Measurements from ENCODE around the gene ADAM29. TPM values are rescaled to one million over a fixed set of nuclear protein-coding genes. Genes with fewer than 3 reads are reported as not detected.

The ADAM29 gene
- total RNA-seq, 1 donor from 2014 or later = not detected

DNA sequence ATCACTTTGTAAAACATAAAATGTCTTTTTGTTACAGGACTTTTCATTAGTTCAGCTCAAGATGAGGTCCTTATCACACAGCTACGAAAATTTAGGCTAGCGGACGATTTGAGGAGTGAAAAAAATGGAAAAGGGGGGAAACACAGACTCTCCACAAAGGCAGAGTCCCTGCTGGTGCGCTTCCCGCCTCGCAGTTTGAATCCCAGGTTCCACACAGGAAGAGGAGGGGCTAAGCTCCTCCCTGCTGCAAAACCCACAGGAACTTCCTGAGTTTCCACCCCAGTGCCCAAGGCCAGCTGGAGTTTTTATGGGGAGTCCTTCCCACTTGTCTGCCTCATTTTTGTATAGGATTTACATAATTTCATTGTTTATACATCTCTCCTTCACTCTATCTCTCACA is 11.2 kb downstream of the ADAM29 start:
- Histone ChIP-seq H3K36me3 (ENCODE audit: control insufficient read depth, insufficient read depth, low read length) (no peaks in the 10 kb centered on the region), H3K4me3 (ENCODE audit: low read depth, low read length) (no peak overlapping the region), H3K27me3 (ENCODE audit: control insufficient read depth, insufficient read depth, low read length) (no peaks in the 10 kb centered on the region)
- no peak for FAIRE-seq
- DNase-seq (ENCODE audit: low read depth) = no peak
- TF ChIP-seq, protein P1, sequence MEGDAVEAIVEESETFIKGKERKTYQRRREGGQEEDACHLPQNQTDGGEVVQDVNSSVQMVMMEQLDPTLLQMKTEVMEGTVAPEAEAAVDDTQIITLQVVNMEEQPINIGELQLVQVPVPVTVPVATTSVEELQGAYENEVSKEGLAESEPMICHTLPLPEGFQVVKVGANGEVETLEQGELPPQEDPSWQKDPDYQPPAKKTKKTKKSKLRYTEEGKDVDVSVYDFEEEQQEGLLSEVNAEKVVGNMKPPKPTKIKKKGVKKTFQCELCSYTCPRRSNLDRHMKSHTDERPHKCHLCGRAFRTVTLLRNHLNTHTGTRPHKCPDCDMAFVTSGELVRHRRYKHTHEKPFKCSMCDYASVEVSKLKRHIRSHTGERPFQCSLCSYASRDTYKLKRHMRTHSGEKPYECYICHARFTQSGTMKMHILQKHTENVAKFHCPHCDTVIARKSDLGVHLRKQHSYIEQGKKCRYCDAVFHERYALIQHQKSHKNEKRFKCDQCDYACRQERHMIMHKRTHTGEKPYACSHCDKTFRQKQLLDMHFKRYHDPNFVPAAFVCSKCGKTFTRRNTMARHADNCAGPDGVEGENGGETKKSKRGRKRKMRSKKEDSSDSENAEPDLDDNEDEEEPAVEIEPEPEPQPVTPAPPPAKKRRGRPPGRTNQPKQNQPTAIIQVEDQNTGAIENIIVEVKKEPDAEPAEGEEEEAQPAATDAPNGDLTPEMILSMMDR (IDR thresholded peaks at IDR 0.05; ENCODE audit: insufficient read depth, low read length, severe bottlenecking) = no peak

GRCh38 chr4:174930895-174931294 is 12.7 kb downstream of the ADAM29 start:
- FAIRE-seq = peak; percentile 23
- TF ChIP-seq, protein P1 (IDR thresholded peaks at IDR 0.05; ENCODE audit: insufficient read depth, low read length, severe bottlenecking) = no peak
- Histone ChIP-seq H3K4me3 (ENCODE audit: low read depth, low read length) (no peak overlapping the region), H3K36me3 (ENCODE audit: control insufficient read depth, insufficient read depth, low read length) (no peaks in the 10 kb centered on the region), H3K27me3 (ENCODE audit: control insufficient read depth, insufficient read depth, low read length) (no peaks in the 10 kb centered on the region)
- no peak for DNase-seq (ENCODE audit: low read depth)

DNA sequence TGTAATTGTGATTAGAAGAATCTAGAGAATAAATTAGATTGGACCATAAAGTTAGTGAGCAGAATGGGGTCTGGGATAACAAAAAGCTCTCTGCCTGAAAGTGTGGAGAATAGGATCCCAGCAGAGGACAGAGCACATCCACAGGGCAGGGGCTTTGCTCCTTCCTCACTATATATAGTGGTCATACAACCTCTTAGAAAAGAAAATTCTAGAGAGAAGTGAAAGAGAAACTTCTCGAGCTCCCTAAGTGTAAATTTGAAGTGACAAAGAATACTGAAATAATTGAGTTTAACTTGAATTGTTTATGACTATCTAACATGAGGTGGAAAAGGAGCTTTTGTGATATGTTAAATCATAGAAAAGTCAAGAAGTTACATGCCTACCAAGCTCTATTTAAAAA is 14.9 kb downstream of the ADAM29 start:
- TF ChIP-seq, protein P1 (IDR thresholded peaks at IDR 0.05; ENCODE audit: insufficient read depth, low read length, severe bottlenecking) = no peak
- Histone ChIP-seq H3K27me3 (ENCODE audit: control insufficient read depth, insufficient read depth, low read length) (no peaks in the 10 kb centered on the region), H3K36me3 (ENCODE audit: control insufficient read depth, insufficient read depth, low read length) (no peaks in the 10 kb centered on the region), H3K4me3 (ENCODE audit: low read depth, low read length) (no peak overlapping the region)
- no peak for FAIRE-seq
- no peak for DNase-seq (ENCODE audit: low read depth)

GRCh38 chr4:174934360-174934759 is 16.2 kb downstream of the ADAM29 start:
- DNase-seq (ENCODE audit: low read depth) = no peak
- Histone ChIP-seq H3K4me3 (ENCODE audit: low read depth, low read length) (no peak overlapping the region), H3K27me3 (ENCODE audit: control insufficient read depth, insufficient read depth, low read length) (no peaks in the 10 kb centered on the region), H3K36me3 (ENCODE audit: control insufficient read depth, insufficient read depth, low read length) (no peaks in the 10 kb centered on the region)
- no peak for FAIRE-seq
- TF ChIP-seq, protein P1 (IDR thresholded peaks at IDR 0.05; ENCODE audit: insufficient read depth, low read length, severe bottlenecking) = no peak

DNA sequence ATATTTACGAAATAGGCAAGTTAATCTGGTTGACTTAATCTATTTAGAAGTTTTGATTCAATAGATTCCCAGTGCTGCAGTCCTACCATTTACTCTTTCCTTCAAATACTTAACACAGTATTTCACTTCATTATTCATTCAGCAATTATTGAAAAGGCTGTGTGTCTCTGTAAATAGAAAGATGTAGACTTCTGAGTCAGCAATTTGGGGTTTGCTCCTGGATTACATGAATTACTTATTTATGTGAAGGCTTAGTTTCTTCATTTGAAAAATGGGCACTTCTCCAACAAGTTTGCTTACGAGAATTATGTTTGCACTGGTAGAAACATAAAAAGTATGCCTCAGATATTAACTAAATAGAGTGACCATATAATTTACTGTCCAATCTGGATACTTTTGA is 17.4 kb downstream of the ADAM29 start:
- FAIRE-seq = no peak
- no peak for DNase-seq (ENCODE audit: low read depth)
- no peak overlapping the region for H3K4me3 ChIP-seq (ENCODE audit: low read depth, low read length)
- H3K27me3 ChIP-seq (ENCODE audit: control insufficient read depth, insufficient read depth, low read length) = no peaks in the 10 kb centered on the region
- TF ChIP-seq, protein P1 (IDR thresholded peaks at IDR 0.05; ENCODE audit: insufficient read depth, low read length, severe bottlenecking) = no peak
- H3K36me3 ChIP-seq (ENCODE audit: control insufficient read depth, insufficient read depth, low read length) = no peaks in the 10 kb centered on the region

DNA sequence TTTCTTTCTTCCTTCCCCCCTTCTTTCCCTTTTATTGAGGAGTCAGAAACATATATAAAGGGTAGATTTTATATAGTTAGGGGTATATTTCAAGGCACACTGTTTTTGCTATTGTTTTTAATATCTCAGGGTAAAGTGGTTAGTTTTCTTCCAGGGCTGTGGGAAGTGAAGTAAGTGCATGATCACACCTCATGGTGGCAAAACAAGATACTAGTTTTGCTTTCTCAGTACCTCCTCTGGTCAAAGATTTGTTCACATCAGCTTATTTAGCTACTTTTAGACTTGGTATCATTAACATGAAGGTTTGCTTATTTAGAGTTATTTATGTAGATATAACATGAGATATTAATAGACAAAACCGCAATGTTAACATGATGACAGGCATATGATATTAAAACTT is 21.8 kb downstream of the ADAM29 start:
- DNase-seq (ENCODE audit: low read depth) (no peak), FAIRE-seq (no peak)
- H3K27me3 ChIP-seq (ENCODE audit: control insufficient read depth, insufficient read depth, low read length) = no peaks in the 10 kb centered on the region
- H3K4me3 ChIP-seq (ENCODE audit: low read depth, low read length) = no peak overlapping the region
- TF ChIP-seq, protein P1 (IDR thresholded peaks at IDR 0.05; ENCODE audit: insufficient read depth, low read length, severe bottlenecking) = no peak
- no peaks in the 10 kb centered on the region for H3K36me3 ChIP-seq (ENCODE audit: control insufficient read depth, insufficient read depth, low read length)

Measured in bronchial epithelial cell (primary cell).